Activated T-helper 17 cell treated with anti-CD3 and anti-CD28 coated beads, Interleukin-2, amount 50 U/mL, for 72 hours (primary cell): ENCODE measurements around the gene CCN6. TPM values are rescaled to one million over a fixed set of nuclear protein-coding genes. Genes with fewer than 3 reads are reported as not detected.
"Not testable (repeated sequence)": the region's sequence is repeated elsewhere in the genome, so short reads cannot be mapped to it uniquely, and the experiment has no call there.

Experiments
- ATAC-seq: fragments of 150-1000 bp; cut with Tn5 transposase; replicated peaks from 2 replicates; pipeline ENCODE4 v1.10.0; 2021; ENCODE audit warnings: mild to moderate bottlenecking, moderate library complexity
- H3K27ac Mint-ChIP-seq: one replicate; pipeline ENCODE4 v1.8.0; 2022; ENCODE audit warnings: mixed read lengths
- H3K27me3 Mint-ChIP-seq: one replicate; pipeline ENCODE4 v1.8.0; 2022; ENCODE audit warnings: mixed read lengths
- H3K36me3 Mint-ChIP-seq: one replicate; pipeline ENCODE4 v1.8.0; 2022; ENCODE audit warnings: low read depth, mild to moderate bottlenecking, mixed read lengths
- H3K4me1 Mint-ChIP-seq: one replicate; pipeline ENCODE4 v1.8.0; 2022; ENCODE audit warnings: mixed read lengths
- H3K4me3 Mint-ChIP-seq: one replicate; pipeline ENCODE4 v1.8.0; 2022; ENCODE audit warnings: mild to moderate bottlenecking, mixed read lengths
- H3K9me3 Mint-ChIP-seq: one replicate; pipeline ENCODE4 v1.8.0; 2022; ENCODE audit warnings: mixed read lengths
- total RNA-seq, 2 donors: library from RNA; stranded (reverse); gene quantifications; one replicate each; pipeline ENCODE4 v1.2.3, GENCODE V29; 2022

Gene CCN6
- total RNA-seq, 2 donors from 2014 or later: 0.66 TPM; not detected in 1

GRCh38 chr6:112051251-112051740, 2.6 kb upstream of the CCN6 start:
- not testable (repeated sequence) for H3K9me3 Mint-ChIP-seq, ATAC-seq, H3K27me3 Mint-ChIP-seq, H3K36me3 Mint-ChIP-seq, H3K4me3 Mint-ChIP-seq, H3K27ac Mint-ChIP-seq, H3K4me1 Mint-ChIP-seq

- H3K27me3 Mint-ChIP-seq: no peaks in the 10 kb centered on the region
- H3K4me3 Mint-ChIP-seq: no peak overlapping the region
- H3K4me1 Mint-ChIP-seq: no peaks in the 10 kb centered on the region
- ATAC-seq: no peak
- H3K27ac Mint-ChIP-seq: no peak overlapping the region
- no peaks in the 10 kb centered on the region for H3K9me3 Mint-ChIP-seq
- no peaks in the 10 kb centered on the region for H3K36me3 Mint-ChIP-seq
Observed at GRCh38 chr6:112054555-112055190, 769 bp downstream of the CCN6 start.

DNA sequence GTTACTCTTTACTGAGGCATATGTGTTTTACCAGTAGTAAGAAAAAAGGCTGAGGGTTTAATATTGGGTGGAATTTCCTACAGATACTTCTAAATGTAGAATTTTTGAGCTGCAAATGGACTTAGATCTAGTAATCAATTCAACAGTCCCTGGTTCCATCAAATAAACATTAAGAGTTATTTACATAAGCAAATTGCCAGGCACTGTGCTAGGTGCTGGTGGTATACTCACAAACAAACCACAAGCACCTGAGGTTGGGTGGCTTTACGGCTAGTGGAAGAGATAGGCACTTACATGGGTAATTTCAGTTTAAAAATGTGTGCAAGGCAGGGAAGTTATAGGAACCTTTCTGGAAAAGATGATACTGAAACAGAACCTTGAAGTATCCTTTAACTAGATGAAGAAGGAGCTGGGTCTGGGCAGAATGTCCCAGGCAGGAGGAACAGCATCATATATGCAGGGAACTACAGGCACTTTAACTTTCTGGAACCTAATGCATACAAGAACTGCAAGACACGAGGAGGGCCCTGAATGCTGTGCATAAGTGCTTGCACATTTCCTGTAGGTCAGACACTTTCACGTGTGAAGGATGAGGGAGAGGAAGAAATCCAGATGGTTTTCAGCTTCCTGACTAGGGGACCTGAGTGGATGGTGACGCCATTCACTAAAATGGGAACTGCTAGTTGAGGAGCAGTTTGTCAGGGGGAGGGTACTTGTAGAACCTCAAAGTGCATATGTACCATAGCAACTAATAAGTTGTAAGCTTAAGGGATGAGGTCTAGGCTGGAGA, 4.5 kb downstream of the CCN6 start:
- no peaks in the 10 kb centered on the region for H3K27me3 Mint-ChIP-seq
- no peaks in the 10 kb centered on the region for H3K9me3 Mint-ChIP-seq
- no peak overlapping the region for H3K27ac Mint-ChIP-seq
- H3K36me3 Mint-ChIP-seq: no peaks in the 10 kb centered on the region
- H3K4me1 Mint-ChIP-seq: no peaks in the 10 kb centered on the region
- no peak overlapping the region for H3K4me3 Mint-ChIP-seq
- ATAC-seq: no peak

GRCh38 chr6:112061605-112062004, 7.7 kb downstream of the CCN6 start:
- no peaks in the 10 kb centered on the region for H3K27me3 Mint-ChIP-seq
- H3K27ac Mint-ChIP-seq: no peak overlapping the region
- H3K36me3 Mint-ChIP-seq: no peaks in the 10 kb centered on the region
- no peak overlapping the region for H3K4me3 Mint-ChIP-seq
- no peak for ATAC-seq
- H3K9me3 Mint-ChIP-seq: no peaks in the 10 kb centered on the region
- H3K4me1 Mint-ChIP-seq: no peaks in the 10 kb centered on the region

DNA sequence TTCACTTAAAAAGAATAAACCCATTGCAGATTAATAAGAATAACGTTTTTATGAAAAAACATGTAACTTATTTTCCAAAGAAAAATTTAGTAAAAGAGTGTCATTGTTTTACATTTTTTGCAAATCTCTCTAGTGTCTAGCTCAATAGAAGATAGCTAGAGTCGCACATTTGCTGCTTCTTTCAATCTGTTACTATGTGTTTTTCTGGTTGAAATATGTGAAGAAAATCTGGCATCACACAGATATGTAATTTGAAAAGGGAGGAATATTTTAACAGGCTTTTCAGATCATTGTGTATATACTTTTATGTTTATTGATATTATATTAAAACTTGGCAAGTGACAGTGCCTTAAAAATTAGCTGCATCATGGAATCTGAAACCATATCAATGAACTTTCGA, 9.1 kb downstream of the CCN6 start:
- no peaks in the 10 kb centered on the region for H3K36me3 Mint-ChIP-seq
- H3K9me3 Mint-ChIP-seq: no peaks in the 10 kb centered on the region
- H3K27ac Mint-ChIP-seq: no peak overlapping the region
- no peak for ATAC-seq
- H3K4me1 Mint-ChIP-seq: no peaks in the 10 kb centered on the region
- H3K4me3 Mint-ChIP-seq: no peak overlapping the region
- no peaks in the 10 kb centered on the region for H3K27me3 Mint-ChIP-seq

DNA sequence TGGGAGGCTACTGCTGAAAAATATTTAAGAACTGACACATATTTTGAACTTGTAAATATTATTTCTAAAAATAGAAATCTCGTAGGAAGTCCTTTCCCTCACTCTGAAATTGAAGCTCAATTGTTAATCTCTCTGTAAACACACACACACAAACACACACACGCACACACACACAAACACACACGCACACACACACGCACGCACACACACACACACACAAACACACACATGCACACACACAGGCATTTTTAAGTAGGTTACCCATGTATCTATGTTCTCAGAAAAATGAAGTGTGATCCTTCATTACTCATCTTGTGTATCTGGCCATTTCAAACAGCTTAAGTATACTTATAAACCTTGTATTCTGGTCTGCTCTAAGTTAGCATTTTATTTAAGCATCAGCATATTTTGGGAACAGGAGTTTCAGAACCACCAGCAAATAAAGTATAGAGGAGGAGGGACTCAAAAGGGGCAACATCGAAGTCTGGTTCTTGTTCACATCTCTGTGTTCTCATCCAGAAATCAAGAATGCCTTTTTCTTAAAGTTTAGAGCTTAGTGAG, 11.6 kb downstream of the CCN6 start:
- Mint-ChIP-seq H3K4me1 (no peaks in the 10 kb centered on the region), H3K9me3 (no peaks in the 10 kb centered on the region), H3K36me3 (peaks cover 17% of the 10 kb centered on the region), H3K4me3 (no peak overlapping the region), H3K27ac (no peak overlapping the region), H3K27me3 (no peaks in the 10 kb centered on the region)
- no peak for ATAC-seq

GRCh38 chr6:112066606-112067005, 12.7 kb downstream of the CCN6 start:
- no peaks in the 10 kb centered on the region for H3K9me3 Mint-ChIP-seq
- ATAC-seq: no peak
- H3K4me1 Mint-ChIP-seq: no peaks in the 10 kb centered on the region
- H3K27ac Mint-ChIP-seq: no peak overlapping the region
- no peak overlapping the region for H3K4me3 Mint-ChIP-seq
- H3K27me3 Mint-ChIP-seq: no peaks in the 10 kb centered on the region
- H3K36me3 Mint-ChIP-seq: peaks cover 22% of the 10 kb centered on the region

- ATAC-seq: no peak
- Mint-ChIP-seq H3K4me1 (no peaks in the 10 kb centered on the region), H3K36me3 (peaks cover 89% of the 10 kb centered on the region), H3K27me3 (no peaks in the 10 kb centered on the region), H3K27ac (no peak overlapping the region), H3K9me3 (no peaks in the 10 kb centered on the region), H3K4me3 (no peak overlapping the region)
Observed at GRCh38 chr6:112081569-112081968, 27.7 kb downstream of the CCN6 start.

GRCh38 chr6:112085286-112086065, 31.6 kb downstream of the CCN6 start:
- ATAC-seq: no peak
- no peaks in the 10 kb centered on the region for H3K4me1 Mint-ChIP-seq
- peaks cover 8% of the 10 kb centered on the region for H3K27me3 Mint-ChIP-seq
- H3K9me3 Mint-ChIP-seq: no peaks in the 10 kb centered on the region
- peak overlapping the region; percentile 27 for H3K4me3 Mint-ChIP-seq
- peaks cover 49% of the 10 kb centered on the region for H3K36me3 Mint-ChIP-seq
- H3K27ac Mint-ChIP-seq: no peak overlapping the region

DNA sequence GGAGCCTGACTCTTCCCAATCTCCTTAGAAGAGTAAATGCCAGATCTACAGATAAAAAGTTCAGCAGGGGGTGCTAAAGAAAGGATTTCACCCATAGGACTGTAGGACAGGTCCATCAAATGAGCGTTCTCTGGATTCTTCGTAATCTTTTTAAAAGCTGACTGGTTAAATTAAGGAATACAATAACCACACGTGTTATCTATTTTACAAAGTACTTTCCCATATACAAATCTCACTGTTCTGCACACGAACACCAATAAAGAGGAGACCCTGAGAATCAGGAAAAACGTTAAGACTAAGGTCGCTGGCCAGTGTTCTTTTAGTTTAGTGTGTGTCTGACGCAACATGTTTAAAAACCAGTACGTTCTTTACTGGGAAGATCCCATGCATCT, 32.8 kb downstream of the CCN6 start:
- H3K9me3 Mint-ChIP-seq: no peaks in the 10 kb centered on the region
- peaks cover 37% of the 10 kb centered on the region for H3K36me3 Mint-ChIP-seq
- no peaks in the 10 kb centered on the region for H3K4me1 Mint-ChIP-seq
- H3K27ac Mint-ChIP-seq: no peak overlapping the region
- peak; percentile 33 for ATAC-seq
- H3K27me3 Mint-ChIP-seq: peaks cover 10% of the 10 kb centered on the region
- H3K4me3 Mint-ChIP-seq: no peak overlapping the region

DNA sequence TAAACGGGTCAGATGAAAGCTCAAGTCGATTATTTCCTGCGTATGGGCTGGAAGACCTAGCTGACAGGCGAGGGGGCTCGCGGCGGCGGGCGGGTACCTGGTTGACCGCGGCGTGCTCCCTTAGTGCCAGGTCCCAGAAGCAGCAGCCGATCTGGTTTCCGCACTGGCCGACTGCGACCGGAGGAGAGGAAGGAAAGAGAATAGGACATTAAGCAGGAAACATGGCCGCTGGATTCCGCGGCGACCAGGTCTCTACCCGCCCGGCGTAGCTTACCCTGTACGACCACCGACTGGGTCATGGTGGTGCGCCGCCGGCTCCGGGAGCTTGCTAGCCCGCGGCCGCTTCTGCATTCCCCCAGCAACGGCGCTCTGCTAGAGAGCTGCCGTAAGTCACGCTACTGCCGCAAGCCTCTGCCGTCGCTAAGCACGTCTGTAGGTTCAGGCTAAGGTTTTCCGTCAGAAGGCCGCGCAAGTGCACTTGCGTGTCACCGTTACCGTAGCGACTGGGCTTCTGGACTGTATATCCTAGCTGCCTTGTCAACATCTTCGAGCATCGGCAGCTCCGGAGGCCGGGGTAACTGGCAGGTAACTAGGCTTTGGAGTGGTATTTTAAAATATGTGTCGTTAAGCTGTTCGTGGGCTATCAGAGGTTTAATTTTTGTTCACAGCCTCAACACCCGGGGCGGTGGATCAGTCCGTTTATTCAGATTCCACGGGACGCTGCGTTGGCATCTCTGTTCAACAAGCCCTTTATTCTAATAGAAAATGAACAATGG, 33.4 kb downstream of the CCN6 start, which contains the start of the genes FAM229B and TUBE1:
Gene FAM229B, plus strand, starts transcription at position 456 of the 776 bp plus-strand sequence. CDS start 11,693 bp downstream, outside the sequence.
Gene TUBE1, minus strand, starts transcription at position 347 of the 776 bp plus-strand sequence. Its CDS starts 48 bp downstream, at position 299.
- H3K27ac Mint-ChIP-seq: no peak within 1 kb of the TSS

GRCh38 chr6:112087916-112088315, 34.0 kb downstream of the CCN6 start:
- H3K27me3 Mint-ChIP-seq: peaks cover 14% of the 10 kb centered on the region
- no peaks in the 10 kb centered on the region for H3K9me3 Mint-ChIP-seq
- H3K4me3 Mint-ChIP-seq: no peak overlapping the region
- H3K4me1 Mint-ChIP-seq: no peaks in the 10 kb centered on the region
- H3K36me3 Mint-ChIP-seq: peaks cover 27% of the 10 kb centered on the region
- H3K27ac Mint-ChIP-seq: no peak overlapping the region
- ATAC-seq: no peak

More for the DNA sequence above, 33.4 kb downstream of the CCN6 start, which contains the start of the genes FAM229B and TUBE1:
- Mint-ChIP-seq H3K9me3 (no peaks in the 10 kb centered on the region), H3K4me1 (no peaks in the 10 kb centered on the region), H3K36me3 (peaks cover 33% of the 10 kb centered on the region), H3K27me3 (peaks cover 14% of the 10 kb centered on the region), H3K4me3 (no peak within 1 kb of the TSS)
- ATAC-seq: peak; percentile 97

GRCh38 chr6:112096901-112097300, 43.0 kb downstream of the CCN6 start:
- Mint-ChIP-seq H3K36me3 (no peaks in the 10 kb centered on the region), H3K4me3 (no peak overlapping the region), H3K4me1 (no peaks in the 10 kb centered on the region), H3K27ac (no peak overlapping the region), H3K27me3 (peaks cover 3% of the 10 kb centered on the region), H3K9me3 (no peaks in the 10 kb centered on the region)
- ATAC-seq: no peak
